HG03139 (cell line): Measurements from ENCODE around the gene PARK7.

Experiments
- ATAC-seq: cut with Tn5 transposase; IDR thresholded peaks from one replicate; pipeline ENCODE4 v1.9.1; 2021; ENCODE audit not compliant: unreplicated experiment

Gene PARK7

GRCh38 chr1:8006037-8006963, 44.8 kb downstream of the PARK7 start:
- no peak for ATAC-seq

GRCh38 chr1:8009043-8010002, 47.8 kb downstream of the PARK7 start:
- no peak for ATAC-seq

GRCh38 chr1:8010080-8010664, 48.7 kb downstream of the PARK7 start:
- ATAC-seq: no peak

GRCh38 chr1:8011016-8011415, 49.5 kb downstream of the PARK7 start:
- ATAC-seq: no peak

- no peak for ATAC-seq
Observed at GRCh38 chr1:8011923-8012858, 50.7 kb downstream of the PARK7 start.

- no peak for ATAC-seq
Observed at GRCh38 chr1:8012955-8013354, 51.4 kb downstream of the PARK7 start.

GRCh38 chr1:8013399-8013798, 51.9 kb downstream of the PARK7 start:
- no peak for ATAC-seq

GRCh38 chr1:8013800-8014199, 52.3 kb downstream of the PARK7 start:
- no peak for ATAC-seq

GRCh38 chr1:8014381-8014988, 53.0 kb downstream of the PARK7 start:
- ATAC-seq: no peak

GRCh38 chr1:8015036-8015808, 53.7 kb downstream of the PARK7 start:
- no peak for ATAC-seq

GRCh38 chr1:8015809-8016165, 54.3 kb downstream of the PARK7 start:
- ATAC-seq: no peak

GRCh38 chr1:8016210-8016894, 54.8 kb downstream of the PARK7 start:
- no peak for ATAC-seq

- ATAC-seq: no peak
Observed at GRCh38 chr1:8016895-8017241, 55.4 kb downstream of the PARK7 start.

- ATAC-seq: no peak
Observed at GRCh38 chr1:8017495-8018197, 56.1 kb downstream of the PARK7 start.

GRCh38 chr1:8018492-8019228, 57.1 kb downstream of the PARK7 start:
- no peak for ATAC-seq

GRCh38 chr1:8019229-8019620, 57.7 kb downstream of the PARK7 start:
- ATAC-seq: no peak

- ATAC-seq: no peak
Observed at GRCh38 chr1:8020032-8020431, 58.5 kb downstream of the PARK7 start.
